Pancreas (tissue), 10 donors: ENCODE measurements around the gene ITGAD. TPM values are rescaled to one million over a fixed set of nuclear protein-coding genes. Genes with fewer than 3 reads are reported as not detected.
A peak's percentile ranks its signal among the peaks of the same experiment; 100 is the strongest.

ENCODE experiments used
- ATAC-seq, 4 donors: fragments of 200-7000 bp; cut with Tn5 transposase; one replicate each; pipeline versions ENCODE4 v1.8.0 to v1.9.1; 2020; ENCODE audit warnings: mild to moderate bottlenecking in 4 of 4, moderate library complexity in 4 of 4
- DNase-seq, 6 donors: peaks; one replicate each; pipeline ENCODE4 v3.0.0-alpha.2; 2020
- FAIRE-seq: peaks from 2 replicates; lab custom pipeline; 2012; peaks lifted over from hg19 to GRCh38; lab: Jason Lieb, UNC
- H3K27ac ChIP-seq, 4 donors: fragments of 200-600 bp; sonication (generic); 1 replicate in 3 of 4; 2 replicates in 1 of 4; pipeline versions ENCODE4 v1.5.0 to v1.8.0; 2020
- H3K27me3 ChIP-seq, 4 donors: fragments of 200-600 bp; one replicate each; pipeline ENCODE4 v1.8.0; 2021
- H3K36me3 ChIP-seq, 3 donors: fragments of 200-600 bp; sonication (generic) in 1 of 3; one replicate each; pipeline versions ENCODE4 v1.5.0 to v1.8.0; 2020 to 2021
- H3K4me1 ChIP-seq, 3 donors: fragments of 200-600 bp; one replicate each; pipeline ENCODE4 v1.8.0; 2021
- H3K4me3 ChIP-seq, 4 donors: fragments of 200-600 bp; sonication (generic) in 2 of 4; one replicate each; pipeline versions ENCODE4 v1.5.0 to v1.8.0; 2020 to 2021
- H3K9me3 ChIP-seq, 4 donors: fragments of 200-600 bp; one replicate each; pipeline ENCODE4 v1.8.0; 2021
- WGBS, 2 donors: extraction: QIAGEN DNeasy Blood & Tissue Kit; methylation state at CpG; one replicate each; pipeline ENCODE4 v1.1.7; 2013; 5-methylcytosine and 5-hydroxymethylcytosine counted together
- intact Hi-C, 3 donors: fragments of 100-400 bp; cut with DNase I; formaldehyde crosslinking; loops; one replicate each; pipeline versions ENCODE4 v1.11.1 to v1.14.2; 2022
- polyA plus RNA-seq, 2 donors: library from polyadenylated mRNA; stranded (reverse); fragments of 200-250 nt; gene quantifications; one replicate each; pipeline ENCODE4 v1.2.3, GENCODE V29; 2013
- total RNA-seq, 6 donors: library from RNA; stranded (reverse); fragmentation: NEBNext Ultra II Directional in 4 of 6; extraction: Animal tissue kit (Norgen Biotek cat#: 25700) in 4 of 6; gene quantifications; one replicate each; pipeline versions ENCODE4 v1.2.1 to v1.2.4, GENCODE V29; 2021 to 2023
- TF ChIP-seq, protein P1 (sequence below), 4 donors: fragments of 200-600 bp; sonication (generic) in 3 of 4; IDR thresholded peaks; one replicate each; pipeline versions ENCODE4 v1.5.0 to v1.8.0; 2021; ENCODE audit warnings: antibody characterized with exemption in 4 of 4
- donor health status: healthy with polysubstance abuse.
- donor health status: DM: no; HTN: no; CAD: no; lungs with moderate emphysema.
- donor health status: DM: no; HTN: no; CAD: no.
- donor health status: control.
- donor health status: control.
- donor health status: Bipolar disorder and iron deficiency.
- donor health status: DM: yes; HTN: yes; CAD: no.
- donor health status: DM: no; HTN: no; CAD: no.
- donor health status: DM: no; HTN: no; CAD: no.
- donor health status: DM: yes; HTN: yes; CAD: no.

ITGAD gene
- total and polyA plus RNA-seq, 8 donors = 0.06 to 0.31 TPM; not detected in 6

DNA sequence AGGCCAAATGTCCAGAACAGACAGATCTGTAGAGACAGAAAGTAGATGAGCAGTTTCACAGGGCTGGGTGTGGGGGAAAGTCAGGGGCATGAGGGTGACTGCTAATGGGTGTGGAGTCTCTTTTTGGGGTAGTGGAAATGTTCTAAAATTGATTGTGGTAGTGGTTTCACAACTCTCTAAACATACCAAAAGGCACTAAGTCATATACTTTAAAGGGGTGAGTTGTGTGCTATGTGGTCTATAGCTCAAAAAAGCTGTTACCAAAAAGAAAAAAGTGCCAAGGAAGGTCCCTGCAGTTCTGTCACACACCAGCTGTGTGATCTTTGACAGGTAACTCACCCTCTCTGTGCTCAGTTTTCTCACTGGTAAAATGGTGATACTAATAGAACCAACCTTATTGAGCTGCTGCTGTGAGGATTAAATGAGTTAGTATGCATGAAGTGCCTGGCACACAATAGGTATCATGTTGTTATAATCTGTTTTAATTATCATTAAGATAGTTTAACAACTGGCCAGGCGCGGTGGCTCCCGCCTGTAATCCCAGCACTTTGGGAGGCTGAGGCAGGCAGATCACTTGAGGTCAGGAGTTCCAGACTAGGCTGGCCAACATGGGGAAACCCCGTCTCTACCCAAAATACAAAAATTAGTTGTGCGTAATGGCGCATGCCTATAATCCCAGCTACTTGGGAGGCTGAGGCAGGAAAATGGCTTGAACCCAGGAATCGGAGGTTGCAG lies 27.8 kb upstream of the ITGAD start:
- no peak overlapping the region for H3K4me3 ChIP-seq
- intact Hi-C loops = no loop called here
- no peaks in the 10 kb centered on the region for H3K27me3 ChIP-seq
- no peaks in the 10 kb centered on the region for H3K4me1 ChIP-seq
- peak in 1 of 6 donors; percentile 3 for DNase-seq
- FAIRE-seq = no peak
- no peak for ATAC-seq
- TF ChIP-seq, protein P1, sequence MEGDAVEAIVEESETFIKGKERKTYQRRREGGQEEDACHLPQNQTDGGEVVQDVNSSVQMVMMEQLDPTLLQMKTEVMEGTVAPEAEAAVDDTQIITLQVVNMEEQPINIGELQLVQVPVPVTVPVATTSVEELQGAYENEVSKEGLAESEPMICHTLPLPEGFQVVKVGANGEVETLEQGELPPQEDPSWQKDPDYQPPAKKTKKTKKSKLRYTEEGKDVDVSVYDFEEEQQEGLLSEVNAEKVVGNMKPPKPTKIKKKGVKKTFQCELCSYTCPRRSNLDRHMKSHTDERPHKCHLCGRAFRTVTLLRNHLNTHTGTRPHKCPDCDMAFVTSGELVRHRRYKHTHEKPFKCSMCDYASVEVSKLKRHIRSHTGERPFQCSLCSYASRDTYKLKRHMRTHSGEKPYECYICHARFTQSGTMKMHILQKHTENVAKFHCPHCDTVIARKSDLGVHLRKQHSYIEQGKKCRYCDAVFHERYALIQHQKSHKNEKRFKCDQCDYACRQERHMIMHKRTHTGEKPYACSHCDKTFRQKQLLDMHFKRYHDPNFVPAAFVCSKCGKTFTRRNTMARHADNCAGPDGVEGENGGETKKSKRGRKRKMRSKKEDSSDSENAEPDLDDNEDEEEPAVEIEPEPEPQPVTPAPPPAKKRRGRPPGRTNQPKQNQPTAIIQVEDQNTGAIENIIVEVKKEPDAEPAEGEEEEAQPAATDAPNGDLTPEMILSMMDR (IDR thresholded peaks at IDR 0.05) = no peak
- no peak overlapping the region for H3K27ac ChIP-seq
- H3K9me3 ChIP-seq = no peaks in the 10 kb centered on the region
- H3K36me3 ChIP-seq = no peaks in the 10 kb centered on the region
- 79 to 86% methylated on average over 7 of the region's 7 CpGs for WGBS, 2 donors

DNA sequence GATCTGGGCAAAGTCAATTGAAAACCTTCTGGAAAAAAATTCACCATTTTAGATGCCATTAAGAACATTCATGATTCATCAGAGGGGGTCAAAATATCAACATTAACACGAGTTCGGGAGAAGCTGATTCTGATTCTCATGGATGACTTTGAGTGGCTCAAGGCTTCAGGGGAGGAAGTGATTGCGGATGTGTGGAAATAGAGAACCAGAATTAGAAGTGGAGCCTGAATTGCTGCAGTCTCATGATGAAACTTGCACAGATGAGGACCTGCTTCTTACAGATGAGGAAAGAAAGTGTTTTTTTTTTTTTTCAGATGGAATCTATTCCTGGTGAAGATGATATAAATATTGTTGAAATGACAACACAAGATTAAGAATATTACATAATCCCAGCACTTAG lies 25.3 kb upstream of the ITGAD start:
- H3K4me1 ChIP-seq = no peaks in the 10 kb centered on the region
- ATAC-seq = peak in 2 of 4 donors; percentile 50 to 53
- H3K36me3 ChIP-seq = no peaks in the 10 kb centered on the region
- H3K27ac ChIP-seq = no peak overlapping the region
- no peaks in the 10 kb centered on the region for H3K27me3 ChIP-seq
- H3K4me3 ChIP-seq = no peak overlapping the region
- TF ChIP-seq, protein P1 (IDR thresholded peaks at IDR 0.05) = no peak
- WGBS, 2 donors = 82 to 85% methylated on average over 3 of the region's 3 CpGs
- no peak for DNase-seq
- no peak for FAIRE-seq
- H3K9me3 ChIP-seq = no peaks in the 10 kb centered on the region
- intact Hi-C loops = no loop called here

DNA sequence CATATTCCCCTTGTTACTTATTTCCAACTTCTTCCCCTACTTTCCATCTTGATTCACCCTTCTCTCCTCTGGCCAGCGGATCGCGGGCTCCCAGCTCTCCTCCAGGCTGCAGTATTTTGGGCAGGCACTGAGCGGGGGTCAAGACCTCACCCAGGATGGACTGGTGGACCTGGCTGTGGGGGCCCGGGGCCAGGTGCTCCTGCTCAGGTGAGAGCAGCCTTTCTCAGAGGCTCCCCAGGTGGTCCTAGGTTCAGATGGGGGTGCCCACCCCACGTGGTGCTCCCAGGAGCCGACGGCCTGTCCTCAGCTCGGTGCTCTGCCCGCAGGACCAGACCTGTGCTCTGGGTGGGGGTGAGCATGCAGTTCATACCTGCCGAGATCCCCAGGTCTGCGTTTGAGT lies 22.1 kb upstream of the ITGAD start:
- H3K9me3 ChIP-seq = no peaks in the 10 kb centered on the region
- ATAC-seq = no peak
- H3K4me3 ChIP-seq = no peak overlapping the region
- intact Hi-C loops = no loop called here
- H3K27me3 ChIP-seq = no peaks in the 10 kb centered on the region
- no peak for FAIRE-seq
- no peaks in the 10 kb centered on the region for H3K36me3 ChIP-seq
- WGBS, 2 donors = 82 to 91% methylated on average over 12 of the region's 12 CpGs
- no peak overlapping the region for H3K27ac ChIP-seq
- H3K4me1 ChIP-seq = no peaks in the 10 kb centered on the region
- DNase-seq = no peak
- TF ChIP-seq, protein P1 (IDR thresholded peaks at IDR 0.05) = no peak

DNA sequence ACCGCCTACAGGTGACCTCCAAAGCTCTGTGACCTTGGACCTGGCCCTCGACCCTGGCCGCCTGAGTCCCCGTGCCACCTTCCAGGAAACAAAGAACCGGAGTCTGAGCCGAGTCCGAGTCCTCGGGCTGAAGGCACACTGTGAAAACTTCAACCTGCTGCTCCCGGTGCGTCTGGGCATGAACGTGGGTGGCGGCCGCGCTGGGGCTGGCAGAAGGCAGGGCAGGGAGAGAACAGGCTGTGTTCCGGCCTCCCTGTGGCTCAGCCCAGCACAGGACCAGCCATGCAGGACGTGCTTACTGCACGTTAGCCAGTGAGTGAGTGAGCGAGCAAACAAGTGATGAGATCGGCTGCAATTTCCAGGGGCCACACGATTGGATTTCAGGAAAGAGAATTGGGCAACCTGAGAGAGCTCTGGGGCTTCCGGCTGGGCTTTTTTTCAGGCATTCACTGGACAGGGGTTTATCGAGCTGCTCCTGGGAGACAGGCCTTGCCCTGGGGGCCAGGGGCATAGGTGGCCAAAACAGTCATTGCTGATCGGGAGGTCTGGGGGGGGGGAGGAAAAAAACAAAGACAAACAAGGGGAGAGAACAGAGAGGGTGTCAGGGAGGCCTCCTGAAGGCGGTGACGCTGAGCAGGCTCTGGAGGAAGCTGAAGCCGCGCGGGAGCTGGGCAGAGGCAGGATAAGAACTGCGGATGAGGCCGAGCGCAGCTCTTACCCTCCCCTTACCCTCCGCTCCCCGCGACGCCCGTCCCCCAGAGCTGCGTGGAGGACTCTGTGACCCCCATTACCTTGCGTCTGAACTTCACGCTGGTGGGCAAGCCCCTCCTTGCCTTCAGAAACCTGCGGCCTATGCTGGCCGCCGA lies 21.3 kb upstream of the ITGAD start:
- intact Hi-C loops = no loop called here
- ATAC-seq = no peak
- 67 to 68% methylated on average over 42 of the region's 42 CpGs for WGBS, 2 donors
- Histone ChIP-seq H3K27me3 (no peaks in the 10 kb centered on the region), H3K9me3 (no peaks in the 10 kb centered on the region), H3K4me3 (no peak overlapping the region), H3K27ac (no peak overlapping the region), H3K4me1 (peaks cover under 1 to 4% (median 1%) of the 10 kb centered on the region in 3 donors), H3K36me3 (no peaks in the 10 kb centered on the region)
- DNase-seq = no peak
- TF ChIP-seq, protein P1 (IDR thresholded peaks at IDR 0.05) = no peak
- no peak for FAIRE-seq
